ENCODE measurements around the gene TNRC6B. TPM values are rescaled to one million over a fixed set of nuclear protein-coding genes. Genes with fewer than 3 reads are reported as not detected.
"Not testable (repeated sequence)": the region's sequence is repeated elsewhere in the genome, so short reads cannot be mapped to it uniquely, and the experiment has no call there.

The TNRC6B gene
- 10 to 100 TPM; 22.4 to 63.6 (median 29.1) TPM for total RNA-seq

GRCh38 chr22:40177738-40178416 is at the start of gene TNRC6B:
TNRC6B (plus strand) TSS chr22:40177925; CDS start chr22:40178136, 211 bp downstream.
- in situ Hi-C loops (cut with MboI; ENCODE audit: low pct_unique_long_range_greater_than_20kb in 2 of 9, low sequenced_read_pairs in 9 of 9, unreplicated experiment in 9 of 9) = no loop called here
- 0 to 4% (median 0%) methylated on average over 3 to 10 of the region's 10 CpGs; no CpG with 5 or more reads in 1 of the 10 experiments for WGBS, 10 experiments
- Histone ChIP-seq H3K4me1 (replicated peaks in 1 of 2) (peaks cover 28 to 36% of the 10 kb centered on the region in 2 donors), H3K4me3 (peak within 1 kb of the TSS; percentile 51 to 77 (median 61)), H3K27ac (peak within 1 kb of the TSS; percentile 87 to 89)
- ATAC-seq (replicated peaks in 6 of 8) = peak; percentile 82 to 91 (median 87)

- no peak for ATAC-seq (replicated peaks in 6 of 8)
- H3K27ac ChIP-seq = no peak overlapping the region
- no peaks in the 10 kb centered on the region for H3K4me1 ChIP-seq (replicated peaks in 1 of 2)
- H3K4me3 ChIP-seq = no peak overlapping the region
- WGBS, 10 experiments = 17 to 100% (median 80%) methylated on average over 1 to 4 of the region's 4 CpGs; no CpG with 5 or more reads in 1 of the 10 experiments
- in situ Hi-C loops (cut with MboI; ENCODE audit: low pct_unique_long_range_greater_than_20kb in 2 of 9, low sequenced_read_pairs in 9 of 9, unreplicated experiment in 9 of 9) = no loop called here
These were observed 48.7 kb upstream of the TNRC6B start for GRCh38 chr22:40128989-40129388.

GRCh38 chr22:40137132-40137531 is 40.6 kb upstream of the TNRC6B start:
- Histone ChIP-seq H3K4me3 (no peak overlapping the region), H3K27ac (no peak overlapping the region), H3K4me1 (replicated peaks in 1 of 2) (no peaks in the 10 kb centered on the region)
- 65 to 100% (median 86%) methylated on average over 2 to 4 of the region's 4 CpGs; no CpG with 5 or more reads in 1 of the 10 experiments for WGBS, 10 experiments
- in situ Hi-C loops (cut with MboI; ENCODE audit: low pct_unique_long_range_greater_than_20kb in 2 of 9, low sequenced_read_pairs in 9 of 9, unreplicated experiment in 9 of 9) = no loop called here
- ATAC-seq (replicated peaks in 6 of 8) = no peak

GRCh38 chr22:40138866-40139265 is 38.9 kb upstream of the TNRC6B start:
- in situ Hi-C loops (cut with MboI; ENCODE audit: low pct_unique_long_range_greater_than_20kb in 2 of 9, low sequenced_read_pairs in 9 of 9, unreplicated experiment in 9 of 9) = no loop called here
- no peak overlapping the region for H3K4me3 ChIP-seq
- H3K27ac ChIP-seq = no peak overlapping the region
- no peaks in the 10 kb centered on the region for H3K4me1 ChIP-seq (replicated peaks in 1 of 2)
- ATAC-seq (replicated peaks in 6 of 8) = no peak

- 64 to 100% (median 81%) methylated on average over 2 to 10 of the region's 10 CpGs for WGBS, 10 experiments
- no peak for ATAC-seq (replicated peaks in 6 of 8)
These were observed 30.1 kb upstream of the TNRC6B start for GRCh38 chr22:40147388-40148176.

GRCh38 chr22:40153192-40153591 is 24.5 kb upstream of the TNRC6B start:
- 30 to 100% (median 61%) methylated on average over 1 to 4 of the region's 4 CpGs for WGBS, 10 experiments
- ATAC-seq (replicated peaks in 6 of 8) = peak in 1 of 8 experiments; percentile 38
- H3K27ac ChIP-seq = no peak overlapping the region
- no peak overlapping the region for H3K4me3 ChIP-seq
- in situ Hi-C loops (cut with MboI; ENCODE audit: low pct_unique_long_range_greater_than_20kb in 2 of 9, low sequenced_read_pairs in 9 of 9, unreplicated experiment in 9 of 9) = loop anchor here in 1 of 9 experiments (25.0 kb wide), 1 partner anchor 91 kb away; no protein-coding TSS in a partner anchor
- peaks cover 0 to 13% of the 10 kb centered on the region in 2 donors for H3K4me1 ChIP-seq (replicated peaks in 1 of 2)

More at GRCh38 chr22:40147388-40148176, 30.1 kb upstream of the TNRC6B start:
- H3K4me1 ChIP-seq (replicated peaks in 1 of 2) = no peaks in the 10 kb centered on the region
- no peak overlapping the region for H3K4me3 ChIP-seq
- in situ Hi-C loops (cut with MboI; ENCODE audit: low pct_unique_long_range_greater_than_20kb in 2 of 9, low sequenced_read_pairs in 9 of 9, unreplicated experiment in 9 of 9) = no loop called here
- no peak overlapping the region for H3K27ac ChIP-seq

GRCh38 chr22:40153705-40154104 is 24.0 kb upstream of the TNRC6B start:
- no peak overlapping the region for H3K27ac ChIP-seq
- ATAC-seq (replicated peaks in 6 of 8) = no peak
- in situ Hi-C loops (cut with MboI; ENCODE audit: low pct_unique_long_range_greater_than_20kb in 2 of 9, low sequenced_read_pairs in 9 of 9, unreplicated experiment in 9 of 9) = loop anchor here in 1 of 9 experiments (25.0 kb wide), 1 partner anchor 91 kb away; no protein-coding TSS in a partner anchor
- peaks cover 0 to 14% of the 10 kb centered on the region in 2 donors for H3K4me1 ChIP-seq (replicated peaks in 1 of 2)
- 67 to 100% (median 93%) methylated on average over 2 to 4 of the region's 4 CpGs; no CpG with 5 or more reads in 1 of the 10 experiments for WGBS, 10 experiments
- H3K4me3 ChIP-seq = no peak overlapping the region

- Histone ChIP-seq H3K4me1 (replicated peaks in 1 of 2) (peaks cover 0 to 14% of the 10 kb centered on the region in 2 donors), H3K27ac (no peak overlapping the region), H3K4me3 (no peak overlapping the region)
- WGBS, 10 experiments = 45 to 92% (median 60%) methylated on average over 1 to 7 of the region's 7 CpGs
- in situ Hi-C loops (cut with MboI; ENCODE audit: low pct_unique_long_range_greater_than_20kb in 2 of 9, low sequenced_read_pairs in 9 of 9, unreplicated experiment in 9 of 9) = loop anchor here in 1 of 9 experiments (25.0 kb wide), 1 partner anchor 94 kb away; no protein-coding TSS in a partner anchor
- ATAC-seq (replicated peaks in 6 of 8) = peak in 4 of 8 experiments; percentile 35 to 73 (median 68)
These were observed 21.7 kb upstream of the TNRC6B start for GRCh38 chr22:40156001-40156516.

- H3K27ac ChIP-seq; ATAC-seq (replicated peaks in 6 of 8); H3K4me3 ChIP-seq: not testable (repeated sequence)
- WGBS, 10 experiments = 83 to 100% (median 96%) methylated on average over 1 to 5 of the region's 6 CpGs; no CpG with 5 or more reads in 1 of the 10 experiments
- H3K4me1 ChIP-seq (replicated peaks in 1 of 2) = peaks cover 0 to 14% of the 10 kb centered on the region in 2 donors
- in situ Hi-C loops (cut with MboI; ENCODE audit: low pct_unique_long_range_greater_than_20kb in 2 of 9, low sequenced_read_pairs in 9 of 9, unreplicated experiment in 9 of 9) = loop anchor here in 1 of 9 experiments (25.0 kb wide), 1 partner anchor 94 kb away; no protein-coding TSS in a partner anchor
These were observed 21.0 kb upstream of the TNRC6B start for GRCh38 chr22:40156682-40157081.

GRCh38 chr22:40157330-40157945 is 20.3 kb upstream of the TNRC6B start:
- Histone ChIP-seq H3K4me3 (no peak overlapping the region), H3K4me1 (replicated peaks in 1 of 2) (peaks cover 0 to 14% of the 10 kb centered on the region in 2 donors), H3K27ac (no peak overlapping the region)
- 0 to 100% (median 55%) methylated on average over 2 to 4 of the region's 4 CpGs; no CpG with 5 or more reads in 3 of the 10 experiments for WGBS, 10 experiments
- ATAC-seq (replicated peaks in 6 of 8) = peak in 4 of 8 experiments; percentile 35 to 84 (median 44)
- in situ Hi-C loops (cut with MboI; ENCODE audit: low pct_unique_long_range_greater_than_20kb in 2 of 9, low sequenced_read_pairs in 9 of 9, unreplicated experiment in 9 of 9) = loop anchor here in 1 of 9 experiments (25.0 kb wide), 1 partner anchor 95 kb away; no protein-coding TSS in a partner anchor

- in situ Hi-C loops (cut with MboI; ENCODE audit: low pct_unique_long_range_greater_than_20kb in 2 of 9, low sequenced_read_pairs in 9 of 9, unreplicated experiment in 9 of 9) = loop anchor here in 1 of 9 experiments (25.0 kb wide), 1 partner anchor 99 kb away; no protein-coding TSS in a partner anchor
- no peak for ATAC-seq (replicated peaks in 6 of 8)
- Histone ChIP-seq H3K27ac (no peak overlapping the region), H3K4me3 (no peak overlapping the region), H3K4me1 (replicated peaks in 1 of 2) (peaks cover 0 to 8% of the 10 kb centered on the region in 2 donors)
- 33 to 90% (median 63%) methylated on average over 1 of the region's 1 CpG; no CpG with 5 or more reads in 2 of the 10 experiments for WGBS, 10 experiments
These were observed 16.5 kb upstream of the TNRC6B start for GRCh38 chr22:40161194-40161593.

- 80 to 100% (median 100%) methylated on average over 1 to 2 of the region's 2 CpGs; no CpG with 5 or more reads in 4 of the 10 experiments for WGBS, 10 experiments
- in situ Hi-C loops (cut with MboI; ENCODE audit: low pct_unique_long_range_greater_than_20kb in 2 of 9, low sequenced_read_pairs in 9 of 9, unreplicated experiment in 9 of 9) = loop anchor here in 1 of 9 experiments (25.0 kb wide), 1 partner anchor 103 kb away; no protein-coding TSS in a partner anchor
- ATAC-seq (replicated peaks in 6 of 8); H3K27ac ChIP-seq; H3K4me1 ChIP-seq (replicated peaks in 1 of 2); H3K4me3 ChIP-seq: not testable (repeated sequence)
These were observed 12.2 kb upstream of the TNRC6B start for GRCh38 chr22:40165537-40165936.

Measured in motor neuron (in vitro differentiated cells).